HepG2 (cell line): Measurements from ENCODE around the gene SFMBT1. TPM values are rescaled to one million over a fixed set of nuclear protein-coding genes. Genes with fewer than 3 reads are reported as not detected.

Experiments used
- DPF2 ChIP-seq: sonication (generic); formaldehyde crosslinking; IDR thresholded peaks from 2 replicates; pipeline ENCODE4 v1.4.0; 2020; ENCODE audit warnings: mild to moderate bottlenecking, low read depth, missing genetic modification reagents, borderline replicate concordance
- FOSL2 ChIP-seq: sonication (generic); formaldehyde crosslinking; IDR thresholded peaks from 2 replicates; pipeline ENCODE4 v1.4.0; 2020; ENCODE audit warnings: missing genetic modification reagents
- FOXK1 ChIP-seq: sonication (generic); formaldehyde crosslinking; IDR thresholded peaks from 2 replicates; pipeline ENCODE4 v1.4.0; 2020; ENCODE audit warnings: low read depth, missing genetic modification reagents, borderline replicate concordance
- GABPB1 ChIP-seq: IDR thresholded peaks from 2 replicates; pipeline ENCODE4 v1.6.1; 2016; ENCODE audit warnings: mild to moderate bottlenecking, missing genetic modification reagents, moderate library complexity, missing compliant biosample characterization
- HMGXB4 ChIP-seq, 2 experiments: sonication (generic) in 1 of 2; formaldehyde crosslinking in 1 of 2; IDR thresholded peaks; 2 replicates each; pipeline versions ENCODE4 v1.4.0 to v1.6.1; 2018 to 2020; ENCODE audit warnings: missing genetic modification reagents in 2 of 2, borderline replicate concordance in 1 of 2, low read depth in 1 of 2, mild to moderate bottlenecking in 1 of 2, missing biosample characterization in 1 of 2
- HNRNPL ChIP-seq: fragments of 200-400 bp; formaldehyde crosslinking; IDR thresholded peaks from 2 replicates; pipeline ENCODE4 v1.6.1; 2017; ENCODE audit warnings: mild to moderate bottlenecking, low read depth, low read length
- KDM5B ChIP-seq: sonication (generic); formaldehyde crosslinking; IDR thresholded peaks from 2 replicates; pipeline ENCODE4 v1.4.0; 2020; ENCODE audit warnings: missing genetic modification reagents, mild to moderate bottlenecking, borderline replicate concordance
- KLF16 ChIP-seq, 2 experiments: sonication (generic) in 1 of 2; formaldehyde crosslinking in 1 of 2; IDR thresholded peaks; 2 replicates each; pipeline versions ENCODE4 v1.6.1 to v1.8.0; 2016 to 2023; ENCODE audit warnings: missing genetic modification reagents in 2 of 2, missing compliant biosample characterization in 1 of 2
- MAZ ChIP-seq, 2 experiments: sonication (generic) in 1 of 2; formaldehyde crosslinking in 1 of 2; IDR thresholded peaks; 2 replicates each; pipeline versions ENCODE4 v1.5.0 to v1.6.1; 2012 to 2020; ENCODE audit warnings: low read depth in 2 of 2, mild to moderate bottlenecking in 2 of 2, borderline replicate concordance in 1 of 2, improper control_type of control experiment in 1 of 2, low read length in 1 of 2, missing genetic modification reagents in 1 of 2, moderate library complexity in 1 of 2
- NR2F1 ChIP-seq, 2 experiments: fragments of 450-650 bp in 1 of 2; formaldehyde crosslinking in 1 of 2; IDR thresholded peaks; 2 replicates each; pipeline versions ENCODE4 v1.5.0 to v1.6.1; 2016 to 2020; ENCODE audit warnings: mild to moderate bottlenecking in 1 of 2, missing compliant biosample characterization in 1 of 2, missing genetic modification reagents in 1 of 2, moderate library complexity in 1 of 2
- POGZ ChIP-seq: sonication (generic); formaldehyde crosslinking; IDR thresholded peaks from 2 replicates; pipeline ENCODE4 v1.4.0; 2020; ENCODE audit warnings: mild to moderate bottlenecking, missing genetic modification reagents
- RARA ChIP-seq: IDR thresholded peaks from 2 replicates; pipeline ENCODE4 v1.6.1; 2016; ENCODE audit warnings: missing genetic modification reagents, missing compliant biosample characterization
- SMAD3 ChIP-seq: sonication (generic); formaldehyde crosslinking; IDR thresholded peaks from 2 replicates; pipeline ENCODE4 v1.4.0; 2020; ENCODE audit warnings: missing genetic modification reagents
- SNAI1 ChIP-seq: sonication (generic); formaldehyde crosslinking; IDR thresholded peaks from 2 replicates; pipeline ENCODE4 v1.5.0; 2020; ENCODE audit warnings: mild to moderate bottlenecking, missing genetic modification reagents, borderline replicate concordance
- SRY ChIP-seq: sonication (generic); formaldehyde crosslinking; IDR thresholded peaks from 2 replicates; pipeline ENCODE4 v1.8.0; 2022; ENCODE audit warnings: mild to moderate bottlenecking, missing genetic modification reagents
- THAP11 ChIP-seq: IDR thresholded peaks from 2 replicates; pipeline ENCODE4 v1.6.1; 2016; ENCODE audit warnings: missing biosample characterization, missing genetic modification reagents
- ZBTB33 ChIP-seq: sonication (generic); formaldehyde crosslinking; IDR thresholded peaks from 2 replicates; pipeline ENCODE4 v1.4.0; 2020; ENCODE audit warnings: missing genetic modification reagents
- ZNF44 ChIP-seq: sonication (generic); formaldehyde crosslinking; IDR thresholded peaks from 2 replicates; pipeline ENCODE4 v1.5.1; 2020; ENCODE audit warnings: mild to moderate bottlenecking, missing genetic modification reagents
- ZNF788 ChIP-seq: sonication (generic); formaldehyde crosslinking; IDR thresholded peaks from 2 replicates; pipeline ENCODE4 v1.5.0; 2020; ENCODE audit warnings: mild to moderate bottlenecking, missing genetic modification reagents, borderline replicate concordance
- polyA plus RNA-seq, 8 experiments: library from polyadenylated mRNA; depleted of rRNA in 3 of 8; stranded (reverse) in 7 of 8; unstranded in 1 of 8; fragments of >200 nt; fragmentation: Illumina TruSeq in 4 of 8; extraction: Trizol in 4 of 8; gene quantifications; 2 replicates each; pipeline versions ENCODE4 v1.2.1 to v1.2.3, GENCODE V29; 2011 to 2016; ENCODE audit warnings: low read depth in 4 of 8, missing spikeins in 1 of 8, mixed read lengths in 1 of 8; ENCODE audit not compliant: insufficient read depth in 1 of 8
- total RNA-seq, 5 experiments: library from RNA; depleted of rRNA; stranded (reverse); fragments of >200 nt; fragmentation: Illumina TruSeq; extraction: Trizol; gene quantifications; 2 replicates each; pipeline ENCODE4 v1.2.3, GENCODE V29; 2016; ENCODE audit warnings: low read depth in 1 of 5
- TF ChIP-seq, protein P1 (sequence below): sonication (generic); IDR thresholded peaks from 2 replicates; pipeline ENCODE4 v1.6.1; 2016; ENCODE audit warnings: low read depth, borderline replicate concordance
- TF ChIP-seq, protein P2 (sequence below): sonication (generic); formaldehyde crosslinking; IDR thresholded peaks from 2 replicates; pipeline ENCODE4 v1.4.0; 2020; ENCODE audit warnings: missing genetic modification reagents, borderline replicate concordance

SFMBT1 gene
- total and polyA plus RNA-seq, 2 of the 13 experiments (the other 11 are each of a cell fraction or from before 2014, with no cell fraction given) = 3.8 to 12.8 TPM

DNA sequence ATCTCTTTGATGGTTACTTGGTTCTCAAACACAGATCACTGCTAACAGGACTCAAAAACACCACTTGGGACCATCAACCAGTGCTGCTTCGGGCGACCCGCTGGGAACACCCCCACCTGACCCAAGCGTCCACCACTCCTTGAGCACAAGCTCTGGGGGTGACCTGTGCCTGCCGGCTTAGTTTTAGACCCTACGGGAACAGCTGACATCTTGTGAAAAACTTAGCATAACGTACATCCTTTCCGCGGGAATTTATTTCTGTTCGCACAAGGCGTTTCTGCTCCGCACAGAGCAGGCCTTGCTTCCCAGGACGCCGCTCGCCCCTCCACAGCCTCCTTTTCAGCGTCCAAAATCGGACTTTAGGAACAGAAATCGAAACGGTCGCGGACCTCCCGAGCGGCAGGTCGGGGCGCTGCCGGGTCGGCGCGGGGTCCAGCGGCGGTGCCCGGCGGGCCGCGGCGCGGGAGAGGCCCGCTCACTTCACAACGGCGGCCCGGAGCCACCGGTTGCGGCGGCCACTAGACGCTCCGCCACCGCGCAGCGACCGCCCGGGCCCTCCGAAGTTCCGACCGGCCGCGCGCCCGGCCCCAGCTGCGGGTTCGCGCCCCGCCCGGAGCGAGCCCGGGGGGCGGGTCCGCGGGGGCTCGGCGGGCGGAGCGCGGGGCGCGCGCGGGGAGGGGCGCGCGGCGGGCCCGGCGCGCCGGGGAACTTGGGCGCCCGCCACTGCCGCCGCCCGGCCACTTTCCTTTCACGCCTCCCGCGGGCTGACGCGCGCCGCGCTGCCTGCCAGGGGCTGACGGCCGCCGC, 959 bp downstream of the SFMBT1 start (continued):
- TF ChIP-seq SMAD3 (CRISPR knock-in tag) = no peak
- 0 out of 4 replicates have a peak, but pooled peaks of 1 of the 2 experiments have one; percentile 33 for TF ChIP-seq HMGXB4 (CRISPR knock-in tag; IDR thresholded peaks at IDR 0.05; ENCODE audit: borderline replicate concordance in 1 of 2, low read depth in 1 of 2)
- TF ChIP-seq DPF2 (CRISPR knock-in tag) = no peak
- TF ChIP-seq, protein P1, sequence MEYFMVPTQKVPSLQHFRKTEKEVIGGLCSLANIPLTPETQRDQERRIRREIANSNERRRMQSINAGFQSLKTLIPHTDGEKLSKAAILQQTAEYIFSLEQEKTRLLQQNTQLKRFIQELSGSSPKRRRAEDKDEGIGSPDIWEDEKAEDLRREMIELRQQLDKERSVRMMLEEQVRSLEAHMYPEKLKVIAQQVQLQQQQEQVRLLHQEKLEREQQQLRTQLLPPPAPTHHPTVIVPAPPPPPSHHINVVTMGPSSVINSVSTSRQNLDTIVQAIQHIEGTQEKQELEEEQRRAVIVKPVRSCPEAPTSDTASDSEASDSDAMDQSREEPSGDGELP = 0 out of 2 replicates have a peak, but pooled peaks have one; percentile 20
- TF ChIP-seq ZBTB33 (CRISPR knock-in tag) = no peak
- no peak for TF ChIP-seq KLF16 (CRISPR knock-in tag; IDR thresholded peaks at IDR 0.05)
- 0 out of 2 replicates have a peak, but pooled peaks have one; percentile 6 for TF ChIP-seq FOXK1
- TF ChIP-seq, protein P2, sequence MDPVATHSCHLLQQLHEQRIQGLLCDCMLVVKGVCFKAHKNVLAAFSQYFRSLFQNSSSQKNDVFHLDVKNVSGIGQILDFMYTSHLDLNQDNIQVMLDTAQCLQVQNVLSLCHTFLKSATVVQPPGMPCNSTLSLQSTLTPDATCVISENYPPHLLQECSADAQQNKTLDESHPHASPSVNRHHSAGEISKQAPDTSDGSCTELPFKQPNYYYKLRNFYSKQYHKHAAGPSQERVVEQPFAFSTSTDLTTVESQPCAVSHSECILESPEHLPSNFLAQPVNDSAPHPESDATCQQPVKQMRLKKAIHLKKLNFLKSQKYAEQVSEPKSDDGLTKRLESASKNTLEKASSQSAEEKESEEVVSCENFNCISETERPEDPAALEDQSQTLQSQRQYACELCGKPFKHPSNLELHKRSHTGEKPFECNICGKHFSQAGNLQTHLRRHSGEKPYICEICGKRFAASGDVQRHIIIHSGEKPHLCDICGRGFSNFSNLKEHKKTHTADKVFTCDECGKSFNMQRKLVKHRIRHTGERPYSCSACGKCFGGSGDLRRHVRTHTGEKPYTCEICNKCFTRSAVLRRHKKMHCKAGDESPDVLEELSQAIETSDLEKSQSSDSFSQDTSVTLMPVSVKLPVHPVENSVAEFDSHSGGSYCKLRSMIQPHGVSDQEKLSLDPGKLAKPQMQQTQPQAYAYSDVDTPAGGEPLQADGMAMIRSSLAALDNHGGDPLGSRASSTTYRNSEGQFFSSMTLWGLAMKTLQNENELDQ (CRISPR knock-in tag) = no peak
- TF ChIP-seq ZNF788 (CRISPR knock-in tag) = no peak
- TF ChIP-seq MAZ (IDR thresholded peaks at IDR 0.05; ENCODE audit: borderline replicate concordance, low read depth, low read length) = no peak
- TF ChIP-seq MAZ (CRISPR knock-in tag; IDR thresholded peaks at IDR 0.05; ENCODE audit: low read depth) = 0 out of 2 replicates have a peak, but pooled peaks have one; percentile 2
- TF ChIP-seq POGZ (CRISPR knock-in tag) = no peak
- no peak for TF ChIP-seq GABPB1
- TF ChIP-seq FOSL2 (CRISPR knock-in tag) = no peak
- TF ChIP-seq RARA (CRISPR knock-in tag) = no peak
- no peak for TF ChIP-seq NR2F1 (CRISPR knock-in tag; IDR thresholded peaks at IDR 0.05)
- no peak for TF ChIP-seq KDM5B (CRISPR knock-in tag)
- no peak for TF ChIP-seq SNAI1 (CRISPR knock-in tag)
- no peak for TF ChIP-seq THAP11 (CRISPR knock-in tag)
- TF ChIP-seq HNRNPL = no peak
- TF ChIP-seq ZNF44 (CRISPR knock-in tag) = no peak
- TF ChIP-seq SRY (CRISPR knock-in tag) = peak; percentile 33; the same call in 1 of the 2 replicates
